Central memory CD8-positive, alpha-beta T cell (primary cell): ENCODE data around the gene PLCG1.

Source experiments
- ATAC-seq: fragments of 150-1000 bp; cut with Tn5 transposase; replicated peaks from 2 replicates; pipeline ENCODE4 v1.10.0; 2022; ENCODE audit warnings: mild to moderate bottlenecking, moderate FRiP score, moderate number of reproducible peaks; ENCODE audit not compliant: poor library complexity, severe bottlenecking; ENCODE audit errors: extremely low read depth
- DNase-seq, 2 donors: peaks; one replicate each; pipeline ENCODE4 v3.0.0; 2021; ENCODE audit warnings: low spot score in 2 of 2
- H3K27ac Mint-ChIP-seq: one replicate; pipeline ENCODE4 v1.8.0; 2022; ENCODE audit warnings: low read depth, mild to moderate bottlenecking, moderate library complexity, mixed read lengths
- H3K27me3 Mint-ChIP-seq: one replicate; pipeline ENCODE4 v1.8.0; 2022; ENCODE audit warnings: mixed read lengths
- H3K36me3 Mint-ChIP-seq: one replicate; pipeline ENCODE4 v1.8.0; 2022; ENCODE audit warnings: mild to moderate bottlenecking, moderate library complexity, mixed read lengths; ENCODE audit not compliant: insufficient read depth
- H3K4me1 Mint-ChIP-seq: one replicate; pipeline ENCODE4 v1.8.0; 2022; ENCODE audit warnings: mixed read lengths
- H3K4me3 Mint-ChIP-seq: one replicate; pipeline ENCODE4 v1.8.0; 2022; ENCODE audit warnings: mild to moderate bottlenecking, moderate library complexity, mixed read lengths
- H3K9me3 Mint-ChIP-seq: one replicate; pipeline ENCODE4 v1.8.0; 2022; ENCODE audit warnings: mixed read lengths

PLCG1 gene

DNA sequence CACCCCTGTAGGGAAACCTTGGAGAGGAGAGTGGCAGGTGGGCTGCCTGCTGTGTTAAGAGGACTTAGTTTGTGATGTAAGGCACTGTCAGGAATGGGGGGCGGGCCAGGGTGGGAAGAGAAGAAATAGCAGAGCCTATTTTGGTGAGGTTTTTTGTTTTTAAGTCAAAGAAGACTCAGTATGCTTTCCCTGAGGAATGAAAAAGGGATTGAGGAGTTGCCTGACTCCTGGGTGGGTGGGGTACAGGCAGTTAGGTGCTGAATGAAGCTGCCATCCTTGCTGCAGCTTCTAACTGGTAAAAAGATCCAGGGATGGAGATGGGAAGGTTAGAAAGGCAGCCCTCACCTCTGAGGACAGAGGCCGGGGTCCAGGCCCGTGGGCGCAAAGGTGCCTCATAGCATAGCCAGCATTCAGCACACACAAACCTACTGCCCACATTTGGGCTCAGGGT, 37.9 kb downstream of the PLCG1 start:
- DNase-seq (no peak), ATAC-seq (no peak)
- Mint-ChIP-seq H3K4me3 (no peak overlapping the region), H3K9me3 (no peaks in the 10 kb centered on the region), H3K27ac (no peak overlapping the region), H3K36me3 (peaks cover 35% of the 10 kb centered on the region), H3K4me1 (peaks cover 15% of the 10 kb centered on the region), H3K27me3 (no peaks in the 10 kb centered on the region)

DNA sequence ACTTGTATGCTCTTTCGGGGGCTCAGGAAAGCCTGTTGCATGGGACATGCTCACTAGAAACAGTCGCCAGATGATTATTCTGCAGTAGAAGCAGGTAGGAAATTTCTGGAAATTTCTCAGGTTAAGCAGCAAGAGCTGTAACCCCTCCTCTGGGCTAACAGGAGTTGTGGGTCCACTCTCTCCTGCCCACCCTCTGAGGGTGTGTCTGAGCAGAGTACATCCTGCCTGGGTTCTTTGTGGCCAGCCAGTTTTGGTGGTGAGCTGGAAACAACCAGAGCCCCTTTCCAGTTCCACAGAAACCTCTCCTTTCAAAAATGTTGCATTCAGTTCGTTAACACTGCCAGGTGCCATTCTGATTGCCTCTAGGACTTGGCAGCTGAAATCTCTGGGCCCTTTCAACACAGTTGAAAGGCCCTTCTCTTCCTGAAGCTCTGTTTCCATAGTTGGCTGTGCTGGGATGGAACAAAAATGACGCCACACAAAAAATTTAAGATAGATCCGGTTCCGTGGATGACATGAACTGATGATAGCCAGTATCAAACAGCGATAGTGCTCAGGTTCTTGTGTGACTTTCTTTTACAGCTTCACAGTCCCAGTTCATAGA, 38.5 kb downstream of the PLCG1 start:
- H3K4me3 Mint-ChIP-seq: no peak overlapping the region
- H3K4me1 Mint-ChIP-seq: peaks cover 9% of the 10 kb centered on the region
- H3K27me3 Mint-ChIP-seq: no peaks in the 10 kb centered on the region
- peaks cover 31% of the 10 kb centered on the region for H3K36me3 Mint-ChIP-seq
- peak overlapping the region; percentile 29 for H3K27ac Mint-ChIP-seq
- ATAC-seq (no peak), DNase-seq (peak in 1 of 2 donors; percentile 3)
- no peaks in the 10 kb centered on the region for H3K9me3 Mint-ChIP-seq

DNA sequence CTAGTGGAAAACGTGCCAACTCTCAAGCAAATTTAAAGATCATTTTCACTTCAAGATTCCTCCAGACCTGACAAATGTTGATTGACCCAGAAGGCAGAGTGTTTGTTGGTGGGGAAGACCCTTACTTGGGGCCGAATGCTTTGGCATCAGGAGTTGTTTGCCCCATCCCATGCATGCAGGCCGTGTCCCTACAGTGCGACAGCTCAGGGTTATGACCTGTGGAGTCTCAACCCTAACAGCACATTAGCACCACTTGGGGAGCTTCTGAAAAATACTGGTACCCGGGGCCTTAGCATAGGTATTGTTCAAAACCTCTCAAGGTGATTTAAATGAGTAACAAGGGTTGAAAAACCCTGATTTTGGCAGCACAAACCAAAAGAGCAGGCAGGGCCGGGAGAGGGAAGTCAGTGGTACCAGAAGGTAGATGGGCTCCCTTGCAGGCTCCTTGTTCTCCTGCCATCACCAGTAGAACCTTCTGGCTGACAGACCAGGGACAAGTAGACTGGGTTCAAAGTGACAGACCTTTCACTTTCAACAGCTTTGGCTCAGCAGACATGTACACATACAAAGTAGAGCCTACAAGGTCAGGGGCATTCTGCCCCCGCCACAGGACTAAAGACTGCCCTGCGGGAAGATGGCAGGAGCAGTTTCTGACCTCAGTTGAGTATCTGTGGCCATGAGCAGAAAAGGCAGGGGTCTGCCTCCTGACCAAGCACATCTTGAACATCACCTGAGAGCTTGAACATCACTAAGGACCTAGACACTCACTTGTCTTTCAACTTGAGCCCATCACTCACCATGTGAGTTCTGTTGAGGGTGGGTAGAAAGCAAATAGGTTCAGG, 39.6 kb downstream of the PLCG1 start:
- Mint-ChIP-seq H3K27me3 (no peaks in the 10 kb centered on the region), H3K27ac (peak overlapping the region; percentile 69), H3K9me3 (no peaks in the 10 kb centered on the region), H3K4me3 (no peak overlapping the region), H3K36me3 (peaks cover 22% of the 10 kb centered on the region), H3K4me1 (peaks cover 5% of the 10 kb centered on the region)
- DNase-seq: peak in 1 of 2 donors; percentile 6
- no peak for ATAC-seq

DNA sequence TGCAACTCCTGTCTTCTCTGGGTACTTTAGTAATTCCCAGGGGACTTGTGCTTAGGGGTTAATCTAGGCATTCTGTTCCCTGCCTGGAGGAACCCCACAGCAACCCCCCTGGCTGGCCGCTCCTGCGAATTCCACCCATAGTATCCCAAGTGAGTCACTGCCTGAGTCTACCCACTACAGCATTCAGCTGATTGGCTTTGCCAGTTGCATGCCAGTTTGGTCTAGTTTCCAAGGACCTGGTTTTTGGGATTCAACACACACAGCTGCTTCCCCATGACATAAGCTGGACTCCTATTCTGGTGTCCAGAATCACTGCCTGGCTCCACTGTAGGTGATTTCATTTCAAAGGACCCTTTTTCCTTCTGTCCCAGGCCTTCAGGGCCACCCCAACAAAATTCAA, 40.3 kb downstream of the PLCG1 start:
- no peaks in the 10 kb centered on the region for H3K9me3 Mint-ChIP-seq
- peak overlapping the region; percentile 69 for H3K27ac Mint-ChIP-seq
- H3K27me3 Mint-ChIP-seq: no peaks in the 10 kb centered on the region
- peaks cover 18% of the 10 kb centered on the region for H3K36me3 Mint-ChIP-seq
- H3K4me3 Mint-ChIP-seq: no peak overlapping the region
- DNase-seq (peak in 1 of 2 donors; percentile 1), ATAC-seq (no peak)
- peaks cover 10% of the 10 kb centered on the region for H3K4me1 Mint-ChIP-seq

DNA sequence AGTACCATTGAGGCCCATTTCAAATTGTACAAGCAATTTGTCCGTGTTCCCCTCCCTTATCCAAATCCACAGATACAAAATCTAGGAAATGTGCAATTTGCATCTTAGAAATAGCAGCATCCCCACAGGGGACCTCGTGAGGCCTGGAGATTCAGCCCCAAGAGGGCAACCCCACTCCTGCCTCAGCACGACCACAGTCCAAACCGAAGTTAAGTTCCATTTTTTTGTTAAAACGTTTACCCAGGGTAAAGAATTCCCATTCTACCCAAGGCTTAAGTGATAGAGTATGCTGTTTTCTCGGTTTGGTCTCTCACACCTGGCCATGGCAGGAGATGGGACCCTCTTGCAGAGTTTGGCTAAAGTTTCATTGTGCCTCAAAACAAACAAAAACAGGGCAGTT, 41.2 kb downstream of the PLCG1 start:
- DNase-seq (no peak), ATAC-seq (no peak)
- H3K4me3 Mint-ChIP-seq: no peak overlapping the region
- H3K4me1 Mint-ChIP-seq: peaks cover 11% of the 10 kb centered on the region
- peak overlapping the region; percentile 69 for H3K27ac Mint-ChIP-seq
- H3K27me3 Mint-ChIP-seq: no peaks in the 10 kb centered on the region
- H3K36me3 Mint-ChIP-seq: peaks cover 10% of the 10 kb centered on the region
- H3K9me3 Mint-ChIP-seq: no peaks in the 10 kb centered on the region

DNA sequence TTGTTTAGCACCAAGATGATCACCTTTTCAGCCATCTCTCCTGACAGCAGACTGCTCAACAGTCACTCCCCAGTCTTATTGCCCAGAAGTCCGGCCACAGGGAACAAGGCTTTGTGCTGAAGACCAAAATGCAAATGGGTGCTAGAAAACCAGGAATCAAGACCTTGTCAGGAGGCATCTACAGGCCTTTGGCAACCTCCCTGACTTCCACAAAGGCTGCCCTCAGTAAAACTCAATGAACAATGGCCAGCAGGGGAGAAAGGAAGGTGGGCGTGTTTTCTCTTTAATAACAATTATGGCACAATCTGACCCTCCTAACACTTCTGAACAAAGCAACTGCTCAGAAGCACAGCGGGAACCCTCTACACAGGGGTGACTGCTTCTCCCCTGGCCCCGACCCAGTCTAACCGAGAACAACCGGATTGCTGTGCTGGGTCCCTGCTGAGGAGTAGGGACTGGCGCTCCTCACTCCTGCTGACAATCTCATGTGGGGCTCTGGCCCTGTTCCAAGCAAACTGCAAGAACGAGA, 41.6 kb downstream of the PLCG1 start:
- DNase-seq (no peak), ATAC-seq (no peak)
- no peaks in the 10 kb centered on the region for H3K9me3 Mint-ChIP-seq
- peaks cover 6% of the 10 kb centered on the region for H3K36me3 Mint-ChIP-seq
- H3K4me3 Mint-ChIP-seq: no peak overlapping the region
- peaks cover 11% of the 10 kb centered on the region for H3K4me1 Mint-ChIP-seq
- H3K27me3 Mint-ChIP-seq: no peaks in the 10 kb centered on the region
- H3K27ac Mint-ChIP-seq: peak overlapping the region; percentile 69

DNA sequence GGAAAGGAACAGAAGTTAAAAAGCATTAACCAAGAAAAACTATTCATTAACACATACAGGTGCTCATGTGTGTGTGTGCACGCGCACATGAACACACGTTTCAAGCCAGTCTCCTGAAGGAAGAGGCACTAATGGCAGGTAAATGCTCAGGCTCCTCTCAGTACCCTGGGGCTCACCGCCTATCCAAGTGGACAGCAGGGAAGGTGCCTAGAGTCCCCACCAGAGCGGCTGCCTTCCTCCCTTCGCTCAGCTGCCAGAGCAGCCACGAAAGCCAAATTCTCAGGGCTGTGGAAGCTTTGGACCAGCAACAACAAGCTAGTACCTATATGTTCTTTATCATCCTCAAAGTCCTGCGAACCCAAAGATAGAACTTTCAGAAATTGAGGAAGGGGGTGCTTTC, 42.6 kb downstream of the PLCG1 start:
- H3K36me3 Mint-ChIP-seq: peaks cover 6% of the 10 kb centered on the region
- no peak for ATAC-seq
- H3K27ac Mint-ChIP-seq: no peak overlapping the region
- no peaks in the 10 kb centered on the region for H3K27me3 Mint-ChIP-seq
- no peaks in the 10 kb centered on the region for H3K9me3 Mint-ChIP-seq
- H3K4me1 Mint-ChIP-seq: peaks cover 11% of the 10 kb centered on the region
- no peak for DNase-seq
- H3K4me3 Mint-ChIP-seq: no peak overlapping the region

DNA sequence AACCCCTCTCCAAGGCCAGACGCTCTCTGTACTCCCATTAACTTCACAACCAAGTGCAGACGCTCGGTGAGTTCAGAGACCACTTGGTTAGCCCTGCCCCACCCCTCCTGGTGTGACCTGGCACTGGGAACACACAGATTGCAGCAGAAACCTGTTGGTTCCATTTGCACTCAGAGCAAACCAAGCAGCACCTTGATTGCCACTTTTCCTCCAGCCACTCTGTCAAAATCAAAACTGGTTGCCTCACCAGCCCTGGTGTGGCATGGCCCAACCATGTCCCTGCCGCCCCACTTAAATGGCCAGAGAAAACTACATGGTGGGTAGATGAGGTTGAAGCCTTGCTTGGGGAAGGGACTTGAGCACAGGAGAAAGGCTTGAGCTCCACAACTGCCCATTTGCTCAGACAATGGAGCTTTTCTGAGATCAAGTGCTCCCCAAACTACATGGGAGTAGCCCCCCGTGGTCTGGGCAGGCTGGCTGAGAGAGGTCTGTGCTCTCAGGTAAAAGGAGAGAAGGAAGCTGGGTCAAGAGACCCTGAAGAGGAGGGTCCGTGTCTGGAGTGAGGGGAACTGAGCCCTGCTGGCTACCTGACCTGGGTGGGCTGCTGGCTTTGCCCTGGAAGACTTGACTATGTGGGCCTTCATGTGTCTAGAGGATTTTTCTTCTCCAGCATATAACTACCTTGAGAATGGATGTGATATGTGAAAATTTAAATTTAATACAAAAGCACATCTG, 43.4 kb downstream of the PLCG1 start:
- H3K9me3 Mint-ChIP-seq: no peaks in the 10 kb centered on the region
- H3K36me3 Mint-ChIP-seq: peaks cover 6% of the 10 kb centered on the region
- ATAC-seq (no peak), DNase-seq (peak in 1 of 2 donors; percentile 4)
- H3K27ac Mint-ChIP-seq: peak overlapping the region; percentile 46
- no peaks in the 10 kb centered on the region for H3K27me3 Mint-ChIP-seq
- no peak overlapping the region for H3K4me3 Mint-ChIP-seq
- peaks cover 15% of the 10 kb centered on the region for H3K4me1 Mint-ChIP-seq

DNA sequence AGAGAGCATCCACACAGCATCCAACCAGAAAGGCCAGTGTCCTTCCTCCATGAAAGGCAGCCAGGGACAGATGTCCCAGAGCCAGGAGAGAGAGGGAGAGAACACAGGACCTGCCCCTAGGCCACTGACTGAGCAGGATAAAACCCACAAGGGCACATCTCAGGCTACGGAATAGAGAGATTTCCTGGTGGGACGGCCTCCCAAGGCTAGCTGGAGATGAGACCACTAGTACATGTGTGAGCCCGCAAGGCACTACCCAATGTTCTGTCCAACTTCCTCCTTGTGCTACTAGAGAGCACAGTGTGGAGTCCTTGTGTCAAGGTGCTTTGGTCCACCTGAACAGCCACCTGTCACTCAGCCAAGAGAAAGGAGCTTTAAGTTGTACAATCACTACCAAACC, 44.2 kb downstream of the PLCG1 start:
- H3K4me3 Mint-ChIP-seq: no peak overlapping the region
- ATAC-seq: no peak
- H3K36me3 Mint-ChIP-seq: peaks cover 5% of the 10 kb centered on the region
- H3K4me1 Mint-ChIP-seq: peaks cover 23% of the 10 kb centered on the region
- H3K9me3 Mint-ChIP-seq: no peaks in the 10 kb centered on the region
- H3K27ac Mint-ChIP-seq: peak overlapping the region; percentile 79
- no peaks in the 10 kb centered on the region for H3K27me3 Mint-ChIP-seq
- peak in 1 of 2 donors; percentile 5 for DNase-seq

DNA sequence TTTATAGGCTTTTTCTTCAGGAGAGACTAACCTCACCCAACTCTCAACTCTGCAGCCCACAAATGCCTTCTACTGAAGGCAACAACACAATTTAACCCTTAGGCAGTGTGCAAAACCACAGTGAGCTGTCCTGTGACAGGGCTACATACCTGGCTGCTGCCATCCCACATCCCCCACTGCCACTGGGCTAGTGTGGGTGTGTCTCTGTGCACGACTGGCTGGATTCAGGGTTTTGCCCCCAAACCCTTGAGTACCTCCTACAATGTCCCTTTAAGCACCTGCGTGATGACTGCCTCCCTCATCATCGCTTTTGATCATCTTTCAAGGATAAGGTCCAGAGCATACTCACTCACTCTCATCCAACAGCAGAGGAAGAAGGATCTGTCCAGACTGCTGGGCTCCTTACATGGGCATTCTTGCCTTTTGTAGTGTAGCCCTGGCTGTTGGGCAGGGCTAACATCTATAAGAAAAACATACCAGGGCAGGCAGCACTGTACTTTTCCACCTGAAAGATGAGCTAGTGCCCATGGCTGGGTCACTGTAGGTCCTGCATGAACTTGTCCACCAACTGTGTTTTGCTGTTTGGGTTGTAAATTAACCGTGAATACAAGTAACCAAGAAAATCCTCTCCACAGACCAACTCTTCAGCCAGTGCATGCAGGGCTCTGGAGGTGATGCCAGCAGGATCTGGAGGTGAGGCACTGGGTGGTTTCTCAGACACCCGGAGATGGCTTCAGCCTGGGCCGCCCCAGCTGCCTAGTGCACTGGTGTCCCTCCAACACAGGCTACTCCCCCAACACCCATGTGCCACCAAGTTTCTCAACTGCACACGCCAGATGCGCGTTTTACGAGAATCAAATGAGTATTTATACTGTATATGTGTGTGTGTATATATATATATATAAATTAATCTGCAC, 45.2 kb downstream of the PLCG1 start:
- peak overlapping the region; percentile 79 for H3K27ac Mint-ChIP-seq
- no peak for ATAC-seq

DNA sequence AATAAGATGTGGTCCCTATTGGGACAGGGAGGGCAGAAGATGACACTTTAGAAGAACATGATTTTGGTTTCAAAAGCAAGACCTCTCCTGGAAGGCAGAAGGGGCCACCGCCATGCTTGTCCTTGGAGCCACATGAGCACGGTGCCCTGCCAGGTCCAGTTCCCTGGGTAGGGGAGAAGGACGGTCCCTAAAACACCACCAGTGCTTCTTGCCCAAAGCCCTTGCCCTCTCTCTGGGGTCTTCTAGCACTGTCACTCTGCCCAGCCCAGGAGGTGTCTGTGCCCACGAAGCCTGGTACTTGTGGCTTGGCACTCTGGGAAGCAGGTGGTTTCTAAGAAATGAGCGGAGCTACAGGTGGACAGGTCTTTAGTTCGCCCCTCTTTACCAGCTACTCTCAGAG, 46.0 kb downstream of the PLCG1 start:
- Mint-ChIP-seq H3K4me3 (no peak overlapping the region), H3K9me3 (no peaks in the 10 kb centered on the region), H3K36me3 (no peaks in the 10 kb centered on the region), H3K27ac (no peak overlapping the region), H3K4me1 (peaks cover 27% of the 10 kb centered on the region), H3K27me3 (no peaks in the 10 kb centered on the region)
- DNase-seq (peak in 1 of 2 donors; percentile 0), ATAC-seq (no peak)

More for the DNA sequence above, 45.2 kb downstream of the PLCG1 start:
- peak in 1 of 2 donors; percentile 3 for DNase-seq
- H3K4me3 Mint-ChIP-seq: no peak overlapping the region
- no peaks in the 10 kb centered on the region for H3K27me3 Mint-ChIP-seq
- H3K36me3 Mint-ChIP-seq: peaks cover 2% of the 10 kb centered on the region
- peaks cover 27% of the 10 kb centered on the region for H3K4me1 Mint-ChIP-seq
- H3K9me3 Mint-ChIP-seq: no peaks in the 10 kb centered on the region

DNA sequence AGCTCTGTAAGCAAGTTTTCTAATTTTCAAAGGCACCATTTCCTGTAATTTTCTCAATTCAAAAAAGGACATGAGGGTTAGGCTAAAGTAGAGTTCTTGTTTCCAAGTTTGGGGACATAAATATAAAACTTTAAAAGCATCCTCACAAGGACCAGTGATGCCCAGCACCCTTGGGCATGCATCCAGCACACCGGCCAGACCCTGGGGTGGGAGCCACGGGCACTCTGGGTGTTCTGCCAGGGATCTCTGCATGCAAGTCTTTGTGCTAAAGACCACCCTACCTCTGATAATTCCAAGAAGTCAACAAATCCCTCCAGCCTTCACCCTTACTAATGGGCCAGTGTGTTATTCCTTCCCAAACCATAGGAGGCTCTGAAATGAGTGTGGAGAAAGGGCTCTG, 46.5 kb downstream of the PLCG1 start:
- Mint-ChIP-seq H3K4me3 (no peak overlapping the region), H3K27ac (no peak overlapping the region), H3K27me3 (no peaks in the 10 kb centered on the region), H3K36me3 (no peaks in the 10 kb centered on the region), H3K4me1 (peaks cover 27% of the 10 kb centered on the region), H3K9me3 (no peaks in the 10 kb centered on the region)
- DNase-seq: peak in 1 of 2 donors; percentile 2
- no peak for ATAC-seq
